Measurements from ENCODE around the gene LRRC9. TPM values are rescaled to one million over a fixed set of nuclear protein-coding genes. Genes with fewer than 3 reads are reported as not detected.
"Not testable (repeated sequence)": the region's sequence is repeated elsewhere in the genome, so short reads cannot be mapped to it uniquely, and the experiment has no call there.

The LRRC9 gene
- total RNA-seq, 1 donor from 2014 or later: 3.7 TPM

- Mint-ChIP-seq H3K4me1 (ENCODE audit: low read depth) (peaks cover 37% of the 10 kb centered on the region), H3K9me3 (ENCODE audit: low read depth) (peaks cover 2% of the 10 kb centered on the region), H3K36me3 (ENCODE audit: insufficient read depth) (peaks cover 9% of the 10 kb centered on the region), H3K27me3 (no peaks in the 10 kb centered on the region), H3K4me3 (ENCODE audit: low read depth) (no peak overlapping the region), H3K27ac (peak overlapping the region; percentile 78)
- DNase-seq (ENCODE audit: low spot score, unreplicated experiment): no peak
- no peak for TF ChIP-seq CTCF (IDR thresholded peaks at IDR 0.05; ENCODE audit: unreplicated experiment)
Observed at GRCh38 chr14:60095781-60096450, 176.0 kb downstream of the LRRC9 start.

- no peak for TF ChIP-seq CTCF (IDR thresholded peaks at IDR 0.05; ENCODE audit: unreplicated experiment)
- H3K36me3 Mint-ChIP-seq (ENCODE audit: insufficient read depth): peaks cover 9% of the 10 kb centered on the region
- no peak for DNase-seq (ENCODE audit: low spot score, unreplicated experiment)
- H3K27me3 Mint-ChIP-seq: no peaks in the 10 kb centered on the region
- peaks cover 2% of the 10 kb centered on the region for H3K9me3 Mint-ChIP-seq (ENCODE audit: low read depth)
- H3K27ac Mint-ChIP-seq: peak overlapping the region; percentile 10
- H3K4me1 Mint-ChIP-seq (ENCODE audit: low read depth): peaks cover 33% of the 10 kb centered on the region
- no peak overlapping the region for H3K4me3 Mint-ChIP-seq (ENCODE audit: low read depth)
Observed at GRCh38 chr14:60097974-60098373, 178.0 kb downstream of the LRRC9 start.

- H3K9me3 Mint-ChIP-seq (ENCODE audit: low read depth); DNase-seq (ENCODE audit: low spot score, unreplicated experiment); H3K27me3 Mint-ChIP-seq; H3K27ac Mint-ChIP-seq; H3K4me3 Mint-ChIP-seq (ENCODE audit: low read depth): not testable (repeated sequence)
- peaks cover 11% of the 10 kb centered on the region for H3K36me3 Mint-ChIP-seq (ENCODE audit: insufficient read depth)
- peaks cover 17% of the 10 kb centered on the region for H3K4me1 Mint-ChIP-seq (ENCODE audit: low read depth)
Observed at GRCh38 chr14:60099855-60100254, 179.9 kb downstream of the LRRC9 start.

GRCh38 chr14:60101786-60102185 lies 181.8 kb downstream of the LRRC9 start:
- H3K9me3 Mint-ChIP-seq (ENCODE audit: low read depth): peaks cover 2% of the 10 kb centered on the region
- H3K4me3 Mint-ChIP-seq (ENCODE audit: low read depth): no peak overlapping the region
- no peak for TF ChIP-seq CTCF (IDR thresholded peaks at IDR 0.05; ENCODE audit: unreplicated experiment)
- no peak for DNase-seq (ENCODE audit: low spot score, unreplicated experiment)
- no peaks in the 10 kb centered on the region for H3K27me3 Mint-ChIP-seq
- H3K36me3 Mint-ChIP-seq (ENCODE audit: insufficient read depth): peaks cover 11% of the 10 kb centered on the region
- H3K27ac Mint-ChIP-seq: no peak overlapping the region
- peaks cover 9% of the 10 kb centered on the region for H3K4me1 Mint-ChIP-seq (ENCODE audit: low read depth)

- no peak for TF ChIP-seq CTCF (IDR thresholded peaks at IDR 0.05; ENCODE audit: unreplicated experiment)
- no peaks in the 10 kb centered on the region for H3K27me3 Mint-ChIP-seq
- peaks cover 11% of the 10 kb centered on the region for H3K36me3 Mint-ChIP-seq (ENCODE audit: insufficient read depth)
- H3K27ac Mint-ChIP-seq: no peak overlapping the region
- no peak for DNase-seq (ENCODE audit: low spot score, unreplicated experiment)
- peaks cover 2% of the 10 kb centered on the region for H3K9me3 Mint-ChIP-seq (ENCODE audit: low read depth)
- no peak overlapping the region for H3K4me3 Mint-ChIP-seq (ENCODE audit: low read depth)
- H3K4me1 Mint-ChIP-seq (ENCODE audit: low read depth): peaks cover 8% of the 10 kb centered on the region
Observed at GRCh38 chr14:60102389-60102788, 182.4 kb downstream of the LRRC9 start.

GRCh38 chr14:60106339-60106738 lies 186.4 kb downstream of the LRRC9 start:
- no peak for DNase-seq (ENCODE audit: low spot score, unreplicated experiment)
- H3K4me3 Mint-ChIP-seq (ENCODE audit: low read depth): no peak overlapping the region
- no peak overlapping the region for H3K27ac Mint-ChIP-seq
- no peaks in the 10 kb centered on the region for H3K4me1 Mint-ChIP-seq (ENCODE audit: low read depth)
- H3K27me3 Mint-ChIP-seq: no peaks in the 10 kb centered on the region
- H3K36me3 Mint-ChIP-seq (ENCODE audit: insufficient read depth): peaks cover 20% of the 10 kb centered on the region
- peaks cover 4% of the 10 kb centered on the region for H3K9me3 Mint-ChIP-seq (ENCODE audit: low read depth)
- TF ChIP-seq CTCF (IDR thresholded peaks at IDR 0.05; ENCODE audit: unreplicated experiment): no peak
